ENCODE data around the gene MYO1B.

DNA sequence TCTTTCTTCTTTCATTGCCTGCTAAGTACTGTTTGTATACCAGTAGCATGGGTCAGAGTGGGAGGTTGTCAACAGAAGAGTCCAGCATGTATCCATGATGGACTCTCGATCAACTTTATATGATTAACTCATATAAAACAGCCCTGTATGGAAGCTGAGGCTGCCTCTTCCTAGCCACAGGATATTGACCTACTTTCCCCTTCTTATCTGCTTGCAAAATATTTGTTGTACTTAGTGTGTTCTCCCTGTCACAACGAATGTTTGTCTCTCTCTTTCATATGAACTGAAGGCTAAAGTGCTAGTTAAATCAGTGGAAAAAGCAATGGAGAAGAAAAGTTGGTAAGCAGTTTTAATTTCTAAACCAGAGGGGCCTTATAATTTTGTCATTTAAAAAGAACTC, 17.8 kb downstream of the MYO1B start:
- TF ChIP-seq NANOG (IDR thresholded peaks at IDR 0.05; ENCODE audit: borderline replicate concordance) (no peak), EZH2 (IDR thresholded peaks at IDR 0.05; ENCODE audit: low read depth, unreplicated experiment) (no peak), EZH2phosphoT487 (IDR thresholded peaks at IDR 0.05; ENCODE audit: unreplicated experiment) (no peak), POLR2AphosphoS5 (IDR thresholded peaks at IDR 0.05; ENCODE audit: low read depth) (no peak), ZNF331 (CRISPR knock-in tag; IDR thresholded peaks at IDR 0.05; ENCODE audit: low read depth) (no peak)
- TF ChIP-seq, protein P1, sequence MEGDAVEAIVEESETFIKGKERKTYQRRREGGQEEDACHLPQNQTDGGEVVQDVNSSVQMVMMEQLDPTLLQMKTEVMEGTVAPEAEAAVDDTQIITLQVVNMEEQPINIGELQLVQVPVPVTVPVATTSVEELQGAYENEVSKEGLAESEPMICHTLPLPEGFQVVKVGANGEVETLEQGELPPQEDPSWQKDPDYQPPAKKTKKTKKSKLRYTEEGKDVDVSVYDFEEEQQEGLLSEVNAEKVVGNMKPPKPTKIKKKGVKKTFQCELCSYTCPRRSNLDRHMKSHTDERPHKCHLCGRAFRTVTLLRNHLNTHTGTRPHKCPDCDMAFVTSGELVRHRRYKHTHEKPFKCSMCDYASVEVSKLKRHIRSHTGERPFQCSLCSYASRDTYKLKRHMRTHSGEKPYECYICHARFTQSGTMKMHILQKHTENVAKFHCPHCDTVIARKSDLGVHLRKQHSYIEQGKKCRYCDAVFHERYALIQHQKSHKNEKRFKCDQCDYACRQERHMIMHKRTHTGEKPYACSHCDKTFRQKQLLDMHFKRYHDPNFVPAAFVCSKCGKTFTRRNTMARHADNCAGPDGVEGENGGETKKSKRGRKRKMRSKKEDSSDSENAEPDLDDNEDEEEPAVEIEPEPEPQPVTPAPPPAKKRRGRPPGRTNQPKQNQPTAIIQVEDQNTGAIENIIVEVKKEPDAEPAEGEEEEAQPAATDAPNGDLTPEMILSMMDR (conservative IDR thresholded peaks at IDR 0.05; ENCODE audit: low read depth in 2 of 2) = no peak
- TF ChIP-seq, protein P2, sequence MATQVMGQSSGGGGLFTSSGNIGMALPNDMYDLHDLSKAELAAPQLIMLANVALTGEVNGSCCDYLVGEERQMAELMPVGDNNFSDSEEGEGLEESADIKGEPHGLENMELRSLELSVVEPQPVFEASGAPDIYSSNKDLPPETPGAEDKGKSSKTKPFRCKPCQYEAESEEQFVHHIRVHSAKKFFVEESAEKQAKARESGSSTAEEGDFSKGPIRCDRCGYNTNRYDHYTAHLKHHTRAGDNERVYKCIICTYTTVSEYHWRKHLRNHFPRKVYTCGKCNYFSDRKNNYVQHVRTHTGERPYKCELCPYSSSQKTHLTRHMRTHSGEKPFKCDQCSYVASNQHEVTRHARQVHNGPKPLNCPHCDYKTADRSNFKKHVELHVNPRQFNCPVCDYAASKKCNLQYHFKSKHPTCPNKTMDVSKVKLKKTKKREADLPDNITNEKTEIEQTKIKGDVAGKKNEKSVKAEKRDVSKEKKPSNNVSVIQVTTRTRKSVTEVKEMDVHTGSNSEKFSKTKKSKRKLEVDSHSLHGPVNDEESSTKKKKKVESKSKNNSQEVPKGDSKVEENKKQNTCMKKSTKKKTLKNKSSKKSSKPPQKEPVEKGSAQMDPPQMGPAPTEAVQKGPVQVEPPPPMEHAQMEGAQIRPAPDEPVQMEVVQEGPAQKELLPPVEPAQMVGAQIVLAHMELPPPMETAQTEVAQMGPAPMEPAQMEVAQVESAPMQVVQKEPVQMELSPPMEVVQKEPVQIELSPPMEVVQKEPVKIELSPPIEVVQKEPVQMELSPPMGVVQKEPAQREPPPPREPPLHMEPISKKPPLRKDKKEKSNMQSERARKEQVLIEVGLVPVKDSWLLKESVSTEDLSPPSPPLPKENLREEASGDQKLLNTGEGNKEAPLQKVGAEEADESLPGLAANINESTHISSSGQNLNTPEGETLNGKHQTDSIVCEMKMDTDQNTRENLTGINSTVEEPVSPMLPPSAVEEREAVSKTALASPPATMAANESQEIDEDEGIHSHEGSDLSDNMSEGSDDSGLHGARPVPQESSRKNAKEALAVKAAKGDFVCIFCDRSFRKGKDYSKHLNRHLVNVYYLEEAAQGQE (IDR thresholded peaks at IDR 0.05; ENCODE audit: unreplicated experiment) = no peak
